HG02759 (cell line): ENCODE measurements around the gene CHST4.
"Not testable (repeated sequence)": the region's sequence is repeated elsewhere in the genome, so short reads cannot be mapped to it uniquely, and the experiment has no call there.

Experiments used
- ATAC-seq: cut with Tn5 transposase; IDR thresholded peaks from one replicate; pipeline ENCODE4 v1.9.1; 2021; ENCODE audit warnings: mild to moderate bottlenecking, moderate library complexity; ENCODE audit not compliant: unreplicated experiment

Gene CHST4

GRCh38 chr16:71524566-71525553 lies 1.4 kb upstream of the CHST4 start:
- no peak for ATAC-seq

GRCh38 chr16:71528257-71528656 lies 2.0 kb downstream of the CHST4 start:
- no peak for ATAC-seq

- ATAC-seq, result no peak
These were observed 2.6 kb downstream of the CHST4 start for GRCh38 chr16:71528863-71529262.

GRCh38 chr16:71532366-71532765 lies 6.1 kb downstream of the CHST4 start:
- no peak for ATAC-seq

GRCh38 chr16:71536752-71537499 lies 10.7 kb downstream of the CHST4 start:
- no peak for ATAC-seq

GRCh38 chr16:71537643-71538042 lies 11.4 kb downstream of the CHST4 start:
- ATAC-seq, result peak; percentile 71

GRCh38 chr16:71542377-71542776 lies 16.2 kb downstream of the CHST4 start:
- ATAC-seq, result peak; percentile 68

- no peak for ATAC-seq
These were observed 20.9 kb downstream of the CHST4 start for GRCh38 chr16:71547168-71547567.

- ATAC-seq, result no peak
These were observed 26.7 kb downstream of the CHST4 start for GRCh38 chr16:71552698-71553503.

- ATAC-seq, result no peak
These were observed 29.1 kb downstream of the CHST4 start for GRCh38 chr16:71555230-71555891.

GRCh38 chr16:71557299-71557698 lies 31.1 kb downstream of the CHST4 start:
- no peak for ATAC-seq

GRCh38 chr16:71557954-71558582 lies 31.8 kb downstream of the CHST4 start:
- no peak for ATAC-seq

GRCh38 chr16:71559855-71560254 lies 33.6 kb downstream of the CHST4 start:
- no peak for ATAC-seq

GRCh38 chr16:71561886-71562285 lies 35.7 kb downstream of the CHST4 start:
- not testable (repeated sequence) for ATAC-seq

- ATAC-seq, result no peak
These were observed 36.3 kb downstream of the CHST4 start for GRCh38 chr16:71562552-71562951.

GRCh38 chr16:71564335-71564967 lies 38.2 kb downstream of the CHST4 start:
- peak; percentile 3 for ATAC-seq

- ATAC-seq, result no peak
These were observed 39.8 kb downstream of the CHST4 start for GRCh38 chr16:71565812-71566700.

- no peak for ATAC-seq
These were observed 41.7 kb downstream of the CHST4 start for GRCh38 chr16:71567931-71568330.

GRCh38 chr16:71568551-71568950 lies 42.3 kb downstream of the CHST4 start:
- no peak for ATAC-seq
